Measurements from ENCODE around the gene KRTAP22-1.

GRCh38 chr21:30616125-30616524 is 15.2 kb downstream of the KRTAP22-1 start, which contains the start of gene KRTAP20-1:
- TF ChIP-seq POLR2A (IDR thresholded peaks at IDR 0.05; ENCODE audit: extremely low read depth, insufficient read length): no peak
- no peak for TF ChIP-seq CTCF (IDR thresholded peaks at IDR 0.05; ENCODE audit: low read depth, low read length)
- no peak for TF ChIP-seq MYC (IDR thresholded peaks at IDR 0.05; ENCODE audit: low read depth, low read length)
- TF ChIP-seq MAX (IDR thresholded peaks at IDR 0.05; ENCODE audit: low read depth, low read length): no peak

All from NB4 (cell line).